Raji (cell line): ENCODE data around the gene LPAR3.

ENCODE experiments used
- POLR2A ChIP-seq: IDR thresholded peaks from 2 replicates; pipeline ENCODE4 v1.6.1; 2011; ENCODE audit warnings: low read depth, low read length, control low read depth; ENCODE audit not compliant: insufficient read depth

The LPAR3 gene

DNA sequence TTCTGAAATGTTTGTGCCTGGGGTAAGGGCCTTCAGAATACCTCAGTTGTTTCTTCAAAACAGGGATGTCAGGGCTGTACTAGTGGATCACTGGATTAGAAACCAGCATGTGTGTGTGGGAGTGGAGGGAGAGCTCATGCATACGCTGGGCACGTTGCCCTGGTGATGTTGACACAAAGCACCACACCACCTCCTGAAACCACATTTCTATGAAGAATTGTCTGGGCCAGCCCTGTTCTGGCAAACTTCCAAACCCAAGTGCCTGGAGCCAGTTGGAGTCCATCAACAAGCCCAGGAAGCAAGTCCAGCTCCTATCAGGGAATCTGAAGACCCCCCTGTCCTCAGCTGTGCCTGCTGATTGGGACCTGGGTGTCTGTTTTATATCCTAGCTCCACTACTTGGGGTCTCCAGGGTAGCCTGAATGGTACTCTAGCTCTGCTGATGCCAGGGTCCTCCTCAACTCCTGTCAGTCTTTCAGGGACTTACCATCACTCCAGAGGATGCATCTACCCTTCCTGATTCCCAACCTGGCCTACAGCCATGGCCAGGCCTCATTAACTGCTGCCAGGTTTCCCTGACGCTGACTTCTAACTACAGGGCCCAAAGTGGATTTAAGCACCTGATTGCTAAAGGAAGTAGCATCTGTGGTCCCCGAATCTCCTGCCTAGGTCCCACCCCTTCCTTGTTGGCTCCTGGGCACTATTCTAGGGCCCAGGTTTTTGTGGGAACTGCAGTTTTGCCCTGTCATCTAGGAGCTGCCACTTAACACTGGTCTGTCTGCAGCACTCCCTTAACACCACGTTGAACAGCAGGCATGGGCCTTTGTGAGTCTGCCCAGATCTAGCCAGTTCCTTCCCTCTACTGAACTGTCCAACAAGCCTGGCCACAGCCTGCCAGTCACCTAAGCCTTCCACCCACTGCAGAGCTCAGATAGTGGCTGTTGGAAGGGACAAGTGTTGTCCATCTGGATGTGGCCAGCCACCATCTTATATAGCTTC, 45.5 kb downstream of the LPAR3 start:
- TF ChIP-seq POLR2A: no peak

DNA sequence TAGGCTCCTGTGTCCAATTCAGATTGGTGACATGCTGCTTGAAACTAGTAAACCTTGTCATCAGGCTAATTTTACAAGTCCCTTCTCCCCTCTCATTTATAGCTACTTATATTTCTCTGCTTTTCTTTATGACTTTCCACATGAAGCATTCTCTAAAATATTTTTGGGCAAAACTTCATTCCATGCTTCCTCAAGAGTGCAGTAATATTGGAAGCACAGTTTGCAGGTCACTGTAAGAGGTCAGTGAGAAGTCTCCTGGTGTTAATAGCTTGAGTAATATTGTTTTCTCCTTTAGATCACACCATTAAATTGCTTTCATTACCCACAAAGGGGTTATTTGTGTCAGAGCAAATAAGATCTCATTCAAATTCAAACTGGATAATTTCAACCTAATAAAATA, 46.6 kb downstream of the LPAR3 start:
- no peak for TF ChIP-seq POLR2A

DNA sequence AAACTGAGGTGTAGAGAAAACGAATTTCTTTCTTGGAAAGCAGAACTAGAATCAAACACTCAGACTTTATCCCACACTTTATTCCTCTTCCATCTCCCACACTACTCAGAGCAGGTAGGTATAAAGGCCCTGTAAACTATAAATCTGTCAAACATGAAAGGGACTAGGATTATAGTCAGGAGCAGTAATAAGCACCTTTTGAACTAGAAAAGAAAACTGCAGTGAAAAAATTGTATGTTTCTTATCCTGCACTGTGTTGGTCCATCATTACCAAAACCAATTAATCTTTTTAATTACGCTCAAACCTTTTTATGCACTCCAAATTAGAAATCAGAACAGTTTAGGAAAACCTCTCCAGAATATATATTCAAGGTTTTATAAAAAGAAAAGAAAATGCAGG, 47.6 kb downstream of the LPAR3 start:
- no peak for TF ChIP-seq POLR2A

DNA sequence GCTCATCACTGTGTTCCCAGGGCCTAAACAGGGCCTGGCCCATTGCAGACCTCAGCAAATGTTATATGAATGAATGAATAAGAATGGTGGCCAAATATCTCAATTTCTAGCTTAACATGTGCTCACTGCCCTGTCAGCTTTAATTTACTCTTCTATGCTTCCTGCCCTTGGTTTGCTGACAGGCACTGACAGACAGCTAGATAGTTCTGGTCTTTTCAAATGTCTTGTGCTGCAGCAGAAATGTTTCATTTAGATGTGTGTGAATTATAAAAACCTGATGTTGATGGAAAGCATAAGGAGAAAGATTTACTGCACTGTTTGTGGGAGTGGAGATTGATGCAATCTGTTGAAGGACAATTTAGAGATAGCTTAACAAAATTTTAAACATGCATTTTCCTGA, 48.9 kb downstream of the LPAR3 start:
- TF ChIP-seq POLR2A: no peak

DNA sequence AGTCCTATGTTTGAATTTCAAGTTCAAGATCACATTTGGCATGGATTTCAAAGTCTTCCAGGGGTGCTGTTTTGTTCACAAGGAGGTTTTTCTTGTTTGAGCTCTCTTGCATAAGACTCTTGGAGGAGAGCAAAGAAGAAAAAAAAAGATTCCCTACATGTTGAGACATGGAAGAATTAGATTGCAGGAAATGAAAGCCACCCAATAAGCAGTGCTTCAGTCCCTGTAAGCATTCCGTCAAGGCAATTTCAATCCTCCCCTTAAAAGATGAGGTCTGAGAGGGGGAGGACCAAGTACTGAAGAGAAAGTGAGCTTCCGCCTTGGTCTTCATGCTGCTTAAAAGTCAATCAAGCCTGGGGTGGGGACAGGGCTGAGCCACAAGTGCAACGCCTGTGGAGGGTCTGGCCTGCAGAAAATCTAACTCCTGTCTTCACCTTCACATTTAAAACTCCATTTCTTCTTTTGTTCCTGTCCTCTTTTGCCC, 50.2 kb downstream of the LPAR3 start:
- TF ChIP-seq POLR2A: no peak

DNA sequence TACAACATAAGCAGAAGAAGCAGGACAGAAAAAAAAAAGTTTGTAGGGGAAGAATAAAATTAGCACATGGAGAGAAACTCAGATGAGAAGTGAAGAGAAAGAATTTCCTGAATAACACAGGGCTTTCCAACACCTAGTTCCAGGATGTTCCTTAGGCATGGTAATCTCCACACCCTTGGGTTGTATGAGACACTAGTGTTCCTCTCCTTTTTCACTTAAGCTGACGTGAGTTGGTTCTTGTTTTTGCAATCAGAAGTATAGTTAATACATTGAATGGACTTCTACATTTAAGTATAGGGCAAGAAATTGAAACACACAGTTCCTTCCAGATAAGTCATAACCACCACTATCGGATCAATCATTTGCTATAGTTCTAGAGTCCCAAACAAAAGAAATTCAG, 51.0 kb downstream of the LPAR3 start:
- TF ChIP-seq POLR2A: no peak

DNA sequence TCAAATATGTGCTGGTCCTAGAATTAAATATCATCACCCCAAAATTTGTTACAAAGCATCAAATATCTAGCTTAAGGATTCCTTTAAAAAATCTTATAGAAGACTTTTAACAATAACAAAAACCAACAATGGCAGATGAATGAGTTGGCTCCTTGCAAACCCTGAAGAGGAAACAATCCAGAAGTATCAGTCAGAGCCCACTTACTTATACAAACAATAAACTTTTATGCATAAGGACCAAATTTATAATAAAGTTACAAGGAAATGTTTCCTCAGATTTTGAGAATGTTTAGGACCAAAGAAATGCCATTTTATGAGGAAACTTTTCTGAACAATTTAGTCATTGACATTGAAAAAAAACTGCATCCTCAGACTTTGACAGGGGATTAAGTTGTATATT, 52.7 kb downstream of the LPAR3 start:
- TF ChIP-seq POLR2A: no peak

DNA sequence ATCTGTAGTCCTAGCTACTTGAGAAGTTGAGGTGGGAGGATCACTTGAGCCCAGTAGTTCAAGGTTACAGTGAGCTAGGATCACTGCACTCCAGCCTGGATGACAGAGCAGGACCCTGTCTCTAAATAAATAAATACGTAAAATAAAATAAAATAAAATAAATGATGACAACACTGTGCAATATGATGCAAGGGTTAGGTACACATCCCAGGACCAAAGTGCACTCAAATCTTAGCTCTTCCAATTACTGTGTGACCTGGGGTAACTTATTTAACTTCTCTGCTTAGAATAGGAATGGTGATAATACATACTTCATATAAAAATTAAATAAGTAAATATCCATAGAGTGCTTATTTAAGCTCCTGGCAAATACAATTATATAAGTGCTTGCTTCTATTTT, 53.5 kb downstream of the LPAR3 start:
- TF ChIP-seq POLR2A: no peak

DNA sequence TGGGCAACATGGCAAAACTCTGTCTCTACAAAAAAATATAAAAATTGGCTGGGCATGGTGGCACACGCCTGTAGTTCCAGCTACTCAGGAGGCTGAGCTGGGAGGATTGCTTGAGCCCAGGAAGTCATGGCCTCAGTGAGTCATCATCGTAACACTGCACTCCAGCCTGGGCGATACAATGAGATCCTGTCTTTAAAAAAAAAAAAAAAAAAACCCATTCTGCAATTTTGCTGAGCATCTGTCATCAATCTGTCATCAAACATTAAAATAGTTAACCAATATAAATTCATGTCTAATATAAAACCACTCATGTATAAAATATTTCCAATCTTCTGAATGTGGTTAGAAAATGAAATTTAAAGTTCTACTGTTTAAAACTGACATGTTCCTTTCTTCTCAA, 56.9 kb downstream of the LPAR3 start:
- TF ChIP-seq POLR2A: no peak

DNA sequence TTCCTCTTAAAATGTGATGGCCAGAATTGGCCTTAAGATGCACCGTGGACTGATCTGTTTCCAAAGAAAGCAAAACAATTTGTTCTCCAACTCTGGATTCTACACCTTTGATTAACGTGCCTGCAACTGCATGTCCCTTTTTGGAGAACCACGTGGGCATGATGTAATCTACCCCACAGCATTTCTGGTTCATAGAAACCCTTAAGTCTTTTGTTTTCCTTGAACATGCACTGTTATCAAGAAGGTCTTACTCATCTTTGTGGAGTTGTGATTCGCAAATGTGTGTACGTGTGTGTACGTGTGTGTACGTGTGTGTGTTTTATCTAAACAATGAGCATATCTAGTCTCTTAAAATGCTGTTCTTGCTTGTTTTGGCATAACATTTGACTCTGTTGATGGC, 57.8 kb downstream of the LPAR3 start:
- no peak for TF ChIP-seq POLR2A

DNA sequence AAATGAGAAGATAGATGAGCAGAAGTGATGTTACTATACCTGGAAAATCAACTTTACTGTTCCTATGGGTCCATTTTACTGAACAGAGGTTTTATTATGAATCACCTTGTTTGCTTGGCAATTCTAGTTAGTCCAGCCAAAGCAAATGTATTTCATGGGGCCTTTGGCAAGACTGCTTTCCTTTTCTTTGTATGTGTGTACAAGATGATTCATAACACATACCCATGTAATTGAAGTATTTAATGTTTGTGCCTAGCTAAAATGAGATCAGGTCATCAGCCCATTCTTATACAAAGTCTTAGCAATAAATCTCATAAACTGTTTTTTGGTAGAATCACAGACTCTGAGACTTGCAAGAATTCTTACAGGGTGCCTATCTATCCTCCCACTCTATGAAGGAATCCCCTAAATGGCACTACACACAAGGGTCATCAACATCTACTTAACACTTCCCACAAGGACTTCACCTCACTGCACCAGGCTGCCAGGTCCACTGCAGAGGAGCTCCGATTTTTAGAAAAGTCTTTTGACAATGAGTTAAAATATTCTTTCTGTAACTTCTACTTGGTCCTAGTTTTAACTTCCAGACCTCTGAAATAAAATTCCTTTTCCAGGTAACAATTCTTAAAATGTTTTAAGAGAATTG, 58.5 kb downstream of the LPAR3 start:
- no peak for TF ChIP-seq POLR2A

DNA sequence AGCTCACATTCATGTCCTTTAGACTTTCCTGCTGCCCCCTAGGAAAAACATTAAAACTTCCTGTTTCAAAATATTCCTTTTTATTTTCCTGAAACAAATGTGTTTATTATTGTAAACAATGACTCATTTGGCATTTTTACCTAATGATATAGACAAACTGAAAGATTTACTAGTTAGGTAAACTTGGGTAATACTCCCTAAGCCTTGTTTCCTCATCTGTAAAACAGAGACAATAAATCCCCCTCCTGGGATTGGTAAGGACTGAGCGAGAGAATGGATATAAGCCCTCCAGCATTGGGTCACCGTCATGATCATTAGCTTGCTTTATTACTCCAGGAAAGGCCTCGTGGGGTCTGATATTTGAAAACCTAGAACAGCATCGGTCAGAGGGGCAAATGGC, 59.8 kb downstream of the LPAR3 start:
- no peak for TF ChIP-seq POLR2A

DNA sequence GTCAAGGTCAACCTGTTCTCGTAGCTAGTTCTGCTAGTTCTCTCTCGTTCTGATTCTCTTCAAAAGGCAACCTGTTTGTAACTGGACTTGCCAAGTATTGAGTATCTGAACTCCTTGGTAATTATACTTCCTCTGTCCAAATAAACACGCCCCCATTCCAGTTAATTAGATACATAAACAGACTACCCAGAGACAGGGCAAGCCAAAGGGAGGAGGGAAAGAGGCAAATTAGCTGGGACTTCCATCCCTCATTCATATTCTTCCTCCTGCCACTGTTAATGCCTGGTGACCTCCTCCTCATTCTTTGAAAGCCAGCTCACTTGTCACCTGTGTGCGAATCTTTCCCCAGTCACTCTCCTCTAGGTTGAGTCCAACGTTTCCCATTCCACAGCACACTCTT, 62.9 kb downstream of the LPAR3 start:
- TF ChIP-seq POLR2A: no peak

DNA sequence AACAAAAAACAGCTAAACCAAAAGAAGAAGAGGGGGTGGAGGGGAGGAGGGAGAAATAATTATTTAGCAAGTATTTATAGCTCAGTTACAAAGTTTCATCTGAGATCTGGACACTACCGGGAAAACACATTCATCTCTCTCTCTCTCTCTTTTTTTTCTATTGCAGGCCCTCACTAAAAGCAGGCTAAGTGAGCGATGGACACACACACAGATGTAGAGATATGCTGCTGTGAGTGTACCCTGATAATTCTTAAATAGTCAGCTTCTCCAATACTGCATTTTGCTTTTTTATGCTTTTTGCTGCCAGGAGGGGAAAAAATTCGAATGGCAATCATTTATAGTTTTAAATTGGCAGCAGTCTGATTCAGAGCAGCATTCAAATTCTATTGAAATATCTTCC, 65.0 kb downstream of the LPAR3 start:
- TF ChIP-seq POLR2A: no peak

DNA sequence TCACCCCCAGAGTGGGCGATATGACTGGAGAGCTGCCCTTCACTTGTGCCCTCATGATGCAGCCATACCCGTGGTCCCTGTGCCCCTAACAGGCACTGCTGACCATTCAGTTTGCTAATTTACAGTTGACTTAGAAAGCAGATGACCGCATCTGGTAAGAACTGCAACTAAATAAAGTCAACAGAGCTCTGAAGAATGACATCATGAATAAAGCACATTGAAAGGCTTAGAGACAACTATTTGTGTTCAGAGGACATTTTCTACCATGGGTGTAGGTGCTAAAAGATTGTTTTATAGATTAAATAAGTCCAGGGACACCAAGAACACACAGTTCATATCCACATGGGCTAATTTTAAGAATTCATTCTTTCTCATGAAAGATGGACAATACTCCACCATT, 65.5 kb downstream of the LPAR3 start:
- TF ChIP-seq POLR2A: no peak

DNA sequence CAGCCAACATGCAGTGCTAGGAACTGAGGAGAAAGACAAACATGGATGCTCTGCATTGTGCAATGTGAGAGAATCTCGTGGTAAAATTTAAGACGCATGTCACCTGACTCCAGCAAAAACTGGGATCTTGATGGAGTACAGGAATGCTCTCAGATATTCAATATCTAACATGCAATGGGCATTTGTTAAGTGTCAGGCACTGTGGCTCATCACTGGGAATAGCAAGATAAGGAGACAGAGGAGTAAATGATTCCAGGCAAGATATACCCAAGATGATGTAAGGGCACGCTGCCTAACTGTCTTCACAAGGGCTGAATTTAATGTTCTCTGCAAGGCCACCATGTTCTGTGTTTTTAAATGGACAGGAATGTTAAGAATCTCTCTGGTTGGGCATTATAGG, 67.8 kb downstream of the LPAR3 start:
- no peak for TF ChIP-seq POLR2A

DNA sequence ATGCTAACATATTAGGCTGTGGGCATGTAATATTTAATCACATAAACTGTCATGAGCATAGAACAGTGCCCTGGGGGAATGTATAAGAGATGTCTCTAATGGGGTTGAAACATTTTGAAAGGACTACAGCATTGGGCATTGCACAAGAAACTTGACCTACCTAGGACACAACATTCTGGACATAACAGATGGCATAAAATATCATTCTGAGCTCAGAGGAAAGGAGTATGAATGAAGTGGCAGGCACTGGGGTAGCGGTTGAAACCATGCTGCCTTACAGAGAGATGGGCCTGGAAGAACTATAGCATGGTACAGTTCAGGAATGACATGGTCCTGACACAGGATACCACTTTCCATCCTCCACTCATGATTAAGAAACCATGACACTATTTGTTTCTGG, 69.0 kb downstream of the LPAR3 start:
- TF ChIP-seq POLR2A: no peak

DNA sequence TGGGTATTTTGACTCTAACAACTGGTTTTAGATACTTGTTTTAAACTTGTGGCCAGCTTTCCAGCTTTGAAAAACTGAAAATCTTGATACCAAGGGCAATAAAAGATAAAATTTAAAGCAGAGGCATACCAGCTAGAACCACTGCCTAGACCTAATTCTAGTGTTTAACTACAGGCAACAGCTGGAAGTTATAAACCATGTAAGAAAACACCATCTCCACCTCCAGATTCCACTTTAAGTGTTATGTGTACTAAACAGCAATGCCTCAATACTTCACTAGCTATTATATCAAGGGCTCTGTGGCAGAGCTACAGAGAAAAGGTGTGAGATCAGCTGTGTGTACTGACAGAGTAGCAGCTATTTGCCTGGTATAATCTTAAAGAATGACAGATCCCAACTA, 69.5 kb downstream of the LPAR3 start:
- TF ChIP-seq POLR2A: no peak
